A549 (cell line): ENCODE results near the gene NT5C2.

Source experiments
- CTCF ChIP-seq: fragments of >200 bp; sonication (Bioruptor Twin); formaldehyde crosslinking; IDR thresholded peaks from 3 replicates; pipeline ENCODE4 v1.5.1; 2016
- JUN ChIP-seq, 2 experiments: fragments of >200 bp; sonication (Bioruptor Twin); formaldehyde crosslinking; IDR thresholded peaks; 2 replicates in 1 of 2; 3 replicates in 1 of 2; pipeline ENCODE4 v1.6.1; 2016 to 2017
- USF2 ChIP-seq: fragments of 450-650 bp; IDR thresholded peaks from 2 replicates; pipeline ENCODE4 v1.6.1; 2014; ENCODE audit warnings: antibody characterized with exemption

- TF ChIP-seq USF2 (no peak), CTCF (no peak), JUN (IDR thresholded peaks at IDR 0.05) (no peak)
These were observed 14.1 kb upstream of the NT5C2 start for GRCh38 chr10:103207141-103207540.
